ENCODE data around the gene MAFG.
A peak's percentile ranks its signal among the peaks of the same experiment; 100 is the strongest.

MAFG gene

GRCh38 chr17:81960130-81960958 is 32.8 kb upstream of the MAFG start:
- Histone ChIP-seq H4K20me1 (peaks cover 0 to 44% (median 18%) of the 10 kb centered on the region in 11 experiments; a peak in 16 of 22 replicates), H3K36me3 (no peaks in the 10 kb centered on the region), H3K27me3 (peaks cover 80 to 88% (median 86%) of the 10 kb centered on the region in 11 experiments), H3K27ac (no peak overlapping the region), H3K9ac (peak overlapping the region; percentile 10 to 71 (median 55); a peak in 14 of 22 replicates), H3K9me3 (replicated peaks in 1 of 11) (no peaks in the 10 kb centered on the region), H3K4me3 (peak overlapping the region; percentile 54 to 69 (median 59)), H3K4me2 (peak overlapping the region; percentile 87 to 98 (median 94)), H3K4me1 (peaks cover 18 to 32% (median 27%) of the 10 kb centered on the region in 10 experiments; a peak in 19 of 20 replicates)
- TF ChIP-seq Cebpa-rat (IDR thresholded peaks at IDR 0.05) = no peak

GRCh38 chr17:81959362-81960129 is 32.0 kb upstream of the MAFG start:
- Histone ChIP-seq H3K9ac (peak overlapping the region; percentile 10 to 71 (median 55); a peak in 15 of 22 replicates), H3K4me2 (peak overlapping the region; percentile 87 to 98 (median 94)), H3K4me1 (peaks cover 14 to 28% (median 23%) of the 10 kb centered on the region in 10 experiments; a peak in 19 of 20 replicates), H3K4me3 (peak overlapping the region; percentile 54 to 69 (median 59)), H4K20me1 (peaks cover 0 to 44% (median 18%) of the 10 kb centered on the region in 11 experiments; a peak in 16 of 22 replicates), H3K27ac (no peak overlapping the region), H3K36me3 (no peaks in the 10 kb centered on the region), H3K9me3 (replicated peaks in 1 of 11) (no peaks in the 10 kb centered on the region), H3K27me3 (peaks cover 72 to 80% (median 78%) of the 10 kb centered on the region in 11 experiments)
- no peak for TF ChIP-seq Cebpa-rat (IDR thresholded peaks at IDR 0.05)

GRCh38 chr17:81958633-81959342 is 31.3 kb upstream of the MAFG start:
- no peak for TF ChIP-seq Cebpa-rat (IDR thresholded peaks at IDR 0.05)
- no peaks in the 10 kb centered on the region for H3K36me3 ChIP-seq
- H3K27me3 ChIP-seq = peaks cover 64 to 73% (median 70%) of the 10 kb centered on the region in 11 experiments
- peak overlapping the region in 2 of 11 experiments; percentile 61 to 66; a peak in 2 of 22 replicates for H3K9ac ChIP-seq
- peak overlapping the region; percentile 87 to 98 (median 94); a peak in 19 of 22 replicates for H3K4me2 ChIP-seq
- peak overlapping the region in 7 of 10 experiments; percentile 54 to 69 (median 58); a peak in 6 of 20 replicates for H3K4me3 ChIP-seq
- H4K20me1 ChIP-seq = peaks cover 0 to 44% (median 18%) of the 10 kb centered on the region in 11 experiments; a peak in 16 of 22 replicates
- no peak overlapping the region for H3K27ac ChIP-seq
- no peaks in the 10 kb centered on the region for H3K9me3 ChIP-seq (replicated peaks in 1 of 11)
- peaks cover 14 to 28% (median 23%) of the 10 kb centered on the region in 10 experiments; a peak in 19 of 20 replicates for H3K4me1 ChIP-seq

GRCh38 chr17:81957691-81958432 is 30.3 kb upstream of the MAFG start:
- Histone ChIP-seq H3K4me3 (no peak overlapping the region), H3K4me1 (peaks cover 14 to 30% (median 24%) of the 10 kb centered on the region in 10 experiments; a peak in 19 of 20 replicates), H3K9ac (no peak overlapping the region; a peak in 1 of 22 replicates), H3K4me2 (no peak overlapping the region), H3K36me3 (no peaks in the 10 kb centered on the region), H3K27ac (no peak overlapping the region), H3K9me3 (replicated peaks in 1 of 11) (no peaks in the 10 kb centered on the region), H3K27me3 (peaks cover 55 to 64% (median 61%) of the 10 kb centered on the region in 11 experiments), H4K20me1 (peaks cover 0 to 41% (median 18%) of the 10 kb centered on the region in 11 experiments; a peak in 16 of 22 replicates)
- no peak for TF ChIP-seq Cebpa-rat (IDR thresholded peaks at IDR 0.05)

- Histone ChIP-seq H3K36me3 (no peaks in the 10 kb centered on the region), H4K20me1 (peaks cover 0 to 31% (median 14%) of the 10 kb centered on the region in 11 experiments; a peak in 15 of 22 replicates), H3K4me3 (no peak overlapping the region), H3K9me3 (replicated peaks in 1 of 11) (no peaks in the 10 kb centered on the region), H3K4me1 (peaks cover 14 to 34% (median 26%) of the 10 kb centered on the region in 10 experiments; a peak in 19 of 20 replicates), H3K27ac (no peak overlapping the region), H3K9ac (no peak overlapping the region), H3K27me3 (peaks cover 46 to 54% (median 51%) of the 10 kb centered on the region in 11 experiments), H3K4me2 (no peak overlapping the region)
- TF ChIP-seq Cebpa-rat (IDR thresholded peaks at IDR 0.05) = no peak
These were observed 29.4 kb upstream of the MAFG start for GRCh38 chr17:81956607-81957589.

GRCh38 chr17:81955756-81956544 is 28.4 kb upstream of the MAFG start:
- no peak overlapping the region for H3K27ac ChIP-seq
- peaks cover 0 to 26% (median 11%) of the 10 kb centered on the region in 11 experiments; a peak in 15 of 22 replicates for H4K20me1 ChIP-seq
- no peaks in the 10 kb centered on the region for H3K9me3 ChIP-seq (replicated peaks in 1 of 11)
- TF ChIP-seq Cebpa-rat (IDR thresholded peaks at IDR 0.05) = no peak
- H3K36me3 ChIP-seq = no peaks in the 10 kb centered on the region
- H3K4me3 ChIP-seq = no peak overlapping the region
- H3K27me3 ChIP-seq = peaks cover 36 to 45% (median 42%) of the 10 kb centered on the region in 11 experiments
- no peak overlapping the region for H3K4me2 ChIP-seq
- peaks cover 12 to 27% (median 23%) of the 10 kb centered on the region in 10 experiments; a peak in 19 of 20 replicates for H3K4me1 ChIP-seq
- peak overlapping the region in 1 of 11 experiments; percentile 37; a peak in 2 of 22 replicates for H3K9ac ChIP-seq
